Gastroesophageal sphincter (tissue), 4 donors: ENCODE measurements around the gene INSYN2A. TPM values are rescaled to one million over a fixed set of nuclear protein-coding genes. Genes with fewer than 3 reads are reported as not detected.

ENCODE experiments used
- ATAC-seq: fragments of 150-250 bp; one replicate; pipeline ENCODE4 v1.9.1; 2016; ENCODE audit warnings: mild to moderate bottlenecking, moderate library complexity
- H3K27ac ChIP-seq, 4 donors: fragments of 200-600 bp; sonication (generic) in 3 of 4; 1 replicate in 3 of 4; 2 replicates in 1 of 4; pipeline ENCODE4 v1.5.1; 2016 to 2019
- H3K27me3 ChIP-seq: fragments of 200-600 bp; sonication (generic); one replicate; pipeline ENCODE4 v1.5.1; 2019
- H3K36me3 ChIP-seq, 2 donors: fragments of 200-600 bp; sonication (generic); one replicate each; pipeline ENCODE4 v1.5.1; 2019; ENCODE audit warnings: control low read depth in 1 of 2
- H3K4me1 ChIP-seq, 3 donors: fragments of 200-600 bp; sonication (generic); 1 replicate in 2 of 3; 2 replicates in 1 of 3; pipeline ENCODE4 v1.5.1; 2016 to 2019; ENCODE audit warnings: control low read depth in 2 of 3
- H3K4me3 ChIP-seq, 2 donors: fragments of 200-600 bp; sonication (generic); one replicate each; pipeline ENCODE4 v1.5.1; 2019; ENCODE audit warnings: mild to moderate bottlenecking in 1 of 2, moderate library complexity in 1 of 2
- H3K9me3 ChIP-seq, 3 donors: fragments of 200-600 bp; sonication (generic); one replicate each; pipeline ENCODE4 v1.5.1; 2017 to 2019; ENCODE audit warnings: control low read depth in 2 of 3
- EP300 ChIP-seq: sonication (generic); formaldehyde crosslinking; IDR thresholded peaks from one replicate; pipeline ENCODE4 v1.6.1; 2017; ENCODE audit warnings: antibody characterized with exemption, mild to moderate bottlenecking
- POLR2A ChIP-seq, 2 donors: fragments of 450-650 bp; IDR thresholded peaks; one replicate each; pipeline ENCODE4 v1.6.1; 2017; ENCODE audit warnings: antibody characterized with exemption in 2 of 2, mild to moderate bottlenecking in 2 of 2, moderate library complexity in 1 of 2
- POLR2AphosphoS5 ChIP-seq: sonication (generic); formaldehyde crosslinking; IDR thresholded peaks from one replicate; pipeline ENCODE4 v1.6.1; 2017; ENCODE audit warnings: antibody characterized with exemption
- WGBS, 2 donors: methylation state at CpG; one replicate each; pipeline ENCODE4 v1.1.5; 2018; ENCODE audit warnings: low coverage in 1 of 2; 5-methylcytosine and 5-hydroxymethylcytosine counted together
- total RNA-seq, 4 donors: library from RNA; depleted of rRNA; stranded (reverse); fragments of >200 nt; gene quantifications; one replicate each; pipeline ENCODE4 v1.1.0, GENCODE V29; 2016
- TF ChIP-seq, protein P1 (sequence below), 4 experiments: fragments of 200-600 bp in 2 of 4; fragments of 450-650 bp in 2 of 4; sonication (generic) in 1 of 4; IDR thresholded peaks; one replicate each; pipeline ENCODE4 v1.5.1; 2017 to 2019; ENCODE audit warnings: antibody characterized with exemption in 4 of 4, mild to moderate bottlenecking in 2 of 4, moderate library complexity in 2 of 4

INSYN2A gene
- total RNA-seq, 4 donors from 2014 or later = 0.22 to 0.85 (median 0.40) TPM; not detected in 1

DNA sequence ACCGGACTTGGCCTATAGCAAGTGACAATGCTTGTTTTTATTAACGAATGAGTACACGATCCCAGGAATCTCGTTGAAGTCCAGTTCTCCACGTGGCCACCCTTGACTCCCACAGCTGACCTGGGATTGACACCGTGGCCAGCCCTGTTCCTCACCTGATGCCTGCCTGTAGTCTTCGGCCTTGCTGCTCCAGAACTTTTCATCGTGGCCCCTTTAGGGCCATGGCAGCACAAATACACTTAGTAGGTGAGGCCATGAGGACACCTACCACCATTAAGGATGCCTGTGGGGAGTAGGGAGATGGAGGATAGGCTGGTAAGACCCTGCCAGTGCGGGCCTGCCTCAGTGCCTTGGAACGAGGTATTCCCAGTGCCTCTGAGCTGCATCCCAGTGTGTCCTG lies 30.6 kb upstream of the INSYN2A start:
- H3K27ac ChIP-seq = no peak overlapping the region
- no peaks in the 10 kb centered on the region for H3K27me3 ChIP-seq
- 100% methylated on average over 3 of the region's 10 CpGs; no CpG with 5 or more reads in 1 of the 2 donors for WGBS, 2 donors
- no peak overlapping the region for H3K4me3 ChIP-seq
- no peak for ATAC-seq
- TF ChIP-seq, protein P1, sequence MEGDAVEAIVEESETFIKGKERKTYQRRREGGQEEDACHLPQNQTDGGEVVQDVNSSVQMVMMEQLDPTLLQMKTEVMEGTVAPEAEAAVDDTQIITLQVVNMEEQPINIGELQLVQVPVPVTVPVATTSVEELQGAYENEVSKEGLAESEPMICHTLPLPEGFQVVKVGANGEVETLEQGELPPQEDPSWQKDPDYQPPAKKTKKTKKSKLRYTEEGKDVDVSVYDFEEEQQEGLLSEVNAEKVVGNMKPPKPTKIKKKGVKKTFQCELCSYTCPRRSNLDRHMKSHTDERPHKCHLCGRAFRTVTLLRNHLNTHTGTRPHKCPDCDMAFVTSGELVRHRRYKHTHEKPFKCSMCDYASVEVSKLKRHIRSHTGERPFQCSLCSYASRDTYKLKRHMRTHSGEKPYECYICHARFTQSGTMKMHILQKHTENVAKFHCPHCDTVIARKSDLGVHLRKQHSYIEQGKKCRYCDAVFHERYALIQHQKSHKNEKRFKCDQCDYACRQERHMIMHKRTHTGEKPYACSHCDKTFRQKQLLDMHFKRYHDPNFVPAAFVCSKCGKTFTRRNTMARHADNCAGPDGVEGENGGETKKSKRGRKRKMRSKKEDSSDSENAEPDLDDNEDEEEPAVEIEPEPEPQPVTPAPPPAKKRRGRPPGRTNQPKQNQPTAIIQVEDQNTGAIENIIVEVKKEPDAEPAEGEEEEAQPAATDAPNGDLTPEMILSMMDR (IDR thresholded peaks at IDR 0.05) = no peak
- TF ChIP-seq EP300 = no peak
- TF ChIP-seq POLR2AphosphoS5 = no peak
- no peak for TF ChIP-seq POLR2A (IDR thresholded peaks at IDR 0.05)
- H3K36me3 ChIP-seq = peaks cover 0 to 10% of the 10 kb centered on the region in 2 donors
- no peaks in the 10 kb centered on the region for H3K4me1 ChIP-seq
- H3K9me3 ChIP-seq = no peaks in the 10 kb centered on the region

GRCh38 chr10:127221281-127221680 lies 24.9 kb upstream of the INSYN2A start:
- no peak for ATAC-seq
- WGBS, 2 donors = 84 to 87% methylated on average over 3 of the region's 3 CpGs
- H3K27me3 ChIP-seq = no peaks in the 10 kb centered on the region

GRCh38 chr10:127218658-127219057 lies 22.3 kb upstream of the INSYN2A start:
- WGBS, 2 donors = 88 to 95% methylated on average over 3 of the region's 3 CpGs

More at GRCh38 chr10:127221281-127221680, 24.9 kb upstream of the INSYN2A start:
- H3K27ac ChIP-seq = no peak overlapping the region
- TF ChIP-seq POLR2A (IDR thresholded peaks at IDR 0.05) (no peak), EP300 (no peak), POLR2AphosphoS5 (no peak)
- H3K4me3 ChIP-seq = no peak overlapping the region
- H3K4me1 ChIP-seq = no peaks in the 10 kb centered on the region
- peaks cover 0 to under 1% of the 10 kb centered on the region in 2 donors for H3K36me3 ChIP-seq
- H3K9me3 ChIP-seq = no peaks in the 10 kb centered on the region

GRCh38 chr10:127216786-127217185 lies 20.4 kb upstream of the INSYN2A start:
- no peak overlapping the region for H3K4me3 ChIP-seq
- no peaks in the 10 kb centered on the region for H3K27me3 ChIP-seq
- TF ChIP-seq EP300 (no peak), POLR2AphosphoS5 (no peak), POLR2A (IDR thresholded peaks at IDR 0.05) (no peak)
- TF ChIP-seq, protein P1 (IDR thresholded peaks at IDR 0.05) = no peak
- no peaks in the 10 kb centered on the region for H3K9me3 ChIP-seq
- H3K36me3 ChIP-seq = peaks cover 0 to under 1% of the 10 kb centered on the region in 2 donors
- no peak overlapping the region for H3K27ac ChIP-seq
- WGBS, 2 donors = 60 to 63% methylated on average over 3 of the region's 3 CpGs
- no peaks in the 10 kb centered on the region for H3K4me1 ChIP-seq
- no peak for ATAC-seq

More at GRCh38 chr10:127218658-127219057, 22.3 kb upstream of the INSYN2A start:
- Histone ChIP-seq H3K9me3 (no peaks in the 10 kb centered on the region), H3K27me3 (no peaks in the 10 kb centered on the region), H3K27ac (no peak overlapping the region), H3K4me1 (no peaks in the 10 kb centered on the region), H3K4me3 (no peak overlapping the region), H3K36me3 (no peaks in the 10 kb centered on the region)
- ATAC-seq = no peak
- TF ChIP-seq POLR2AphosphoS5 (no peak), EP300 (no peak), POLR2A (IDR thresholded peaks at IDR 0.05) (no peak)
- TF ChIP-seq, protein P1 (IDR thresholded peaks at IDR 0.05) = no peak

DNA sequence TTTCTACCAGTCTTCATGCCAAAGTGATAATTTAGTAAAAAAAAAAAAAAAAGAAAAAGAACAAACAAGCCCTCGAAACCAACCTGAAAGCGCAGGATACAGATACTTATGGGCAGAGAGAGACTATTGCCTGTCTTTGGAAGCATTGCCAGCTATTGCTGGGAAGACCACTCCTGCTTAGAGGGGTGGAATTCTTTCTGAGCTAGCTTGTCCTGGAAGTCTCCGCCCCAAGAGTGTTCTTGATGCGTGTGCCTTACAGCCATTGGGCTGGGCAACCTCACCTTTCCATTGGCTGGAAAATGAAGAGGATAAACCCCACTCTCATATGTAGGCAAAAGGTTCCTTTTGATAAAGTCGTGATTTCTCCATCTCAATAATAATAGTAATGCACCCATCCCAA lies 19.9 kb upstream of the INSYN2A start:
- 87 to 100% methylated on average over 1 to 5 of the region's 5 CpGs for WGBS, 2 donors
- Histone ChIP-seq H3K4me3 (no peak overlapping the region), H3K36me3 (peaks cover 0 to 5% of the 10 kb centered on the region in 2 donors), H3K4me1 (no peaks in the 10 kb centered on the region), H3K9me3 (no peaks in the 10 kb centered on the region), H3K27me3 (no peaks in the 10 kb centered on the region), H3K27ac (no peak overlapping the region)
- ATAC-seq = no peak
- no peak for TF ChIP-seq POLR2AphosphoS5
- no peak for TF ChIP-seq EP300
- no peak for TF ChIP-seq POLR2A (IDR thresholded peaks at IDR 0.05)
- TF ChIP-seq, protein P1 (IDR thresholded peaks at IDR 0.05) = no peak
